SK-N-SH treated with all-trans-retinoic acid at 6 μM for 48 hours (cell line): ENCODE results near the gene SIRPB1.

Experiments
- BACH2 ChIP-seq: fragments of 250-450 bp; sonication (Bioruptor Pico); IDR thresholded peaks from 2 replicates; pipeline ENCODE4 v1.9.0; 2021; ENCODE audit warnings: mild to moderate bottlenecking, borderline replicate concordance
- CREB5 ChIP-seq: fragments of 250-450 bp; sonication (Bioruptor Pico); IDR thresholded peaks from 2 replicates; pipeline ENCODE4 v1.5.1; 2020; ENCODE audit warnings: low read depth, mild to moderate bottlenecking, moderate library complexity
- CSDC2 ChIP-seq: fragments of 250-450 bp; sonication (Bioruptor Pico); IDR thresholded peaks from 2 replicates; pipeline ENCODE4 v1.5.0; 2020; ENCODE audit warnings: mild to moderate bottlenecking, moderate library complexity
- CSRNP3 ChIP-seq: fragments of 250-450 bp; sonication (Bioruptor Pico); IDR thresholded peaks from 2 replicates; pipeline ENCODE4 v1.5.1; 2021; ENCODE audit warnings: mild to moderate bottlenecking, moderate library complexity
- ESRRG ChIP-seq: fragments of 250-450 bp; sonication (Bioruptor Pico); IDR thresholded peaks from 2 replicates; pipeline ENCODE4 v1.6.1; 2021; ENCODE audit warnings: mild to moderate bottlenecking
- OSR1 ChIP-seq: fragments of 250-450 bp; sonication (Bioruptor Pico); IDR thresholded peaks from 2 replicates; pipeline ENCODE4 v1.8.0; 2022; ENCODE audit warnings: moderate library complexity, mild to moderate bottlenecking, inconsistent platforms
- PATZ1 ChIP-seq: fragments of 250-450 bp; sonication (Bioruptor Pico); IDR thresholded peaks from 2 replicates; pipeline ENCODE4 v1.8.0; 2020; ENCODE audit warnings: mild to moderate bottlenecking, moderate library complexity, borderline replicate concordance
- TCF4 ChIP-seq: fragments of 250-450 bp; sonication (Bioruptor Pico); IDR thresholded peaks from 2 replicates; pipeline ENCODE4 v1.8.0; 2021; ENCODE audit warnings: mild to moderate bottlenecking, moderate library complexity, borderline replicate concordance
- TOX ChIP-seq: fragments of 250-450 bp; sonication (Bioruptor Pico); IDR thresholded peaks from 2 replicates; pipeline ENCODE4 v1.8.0; 2021; ENCODE audit warnings: mild to moderate bottlenecking, moderate library complexity, borderline replicate concordance
- ZC3H10 ChIP-seq: fragments of 250-450 bp; sonication (Bioruptor Pico); IDR thresholded peaks from 2 replicates; pipeline ENCODE4 v1.5.1; 2021; ENCODE audit warnings: mild to moderate bottlenecking, moderate library complexity
- ZFP30 ChIP-seq: fragments of 450-650 bp; formaldehyde crosslinking; IDR thresholded peaks from 2 replicates; pipeline ENCODE4 v1.5.0; 2022; ENCODE audit warnings: mild to moderate bottlenecking, moderate library complexity
- ZNF70 ChIP-seq: fragments of 450-650 bp; formaldehyde crosslinking; IDR thresholded peaks from 2 replicates; pipeline ENCODE4 v1.5.0; 2020; ENCODE audit warnings: mild to moderate bottlenecking, moderate library complexity

GRCh38 chr20:1663917-1664316 is 44.1 kb upstream of the SIRPB1 start:
- TF ChIP-seq ZC3H10 (CRISPR knock-in tag) (no peak), OSR1 (CRISPR knock-in tag) (no peak), ZFP30 (CRISPR knock-in tag) (no peak), ESRRG (CRISPR knock-in tag) (no peak), TCF4 (CRISPR knock-in tag) (no peak), PATZ1 (CRISPR knock-in tag) (no peak), CREB5 (CRISPR knock-in tag) (no peak), BACH2 (CRISPR knock-in tag) (no peak), CSDC2 (CRISPR knock-in tag) (no peak), ZNF70 (CRISPR knock-in tag) (no peak), TOX (CRISPR knock-in tag) (no peak), CSRNP3 (no peak)
